Measurements from ENCODE around the gene THUMPD2. TPM values are rescaled to one million over a fixed set of nuclear protein-coding genes. Genes with fewer than 3 reads are reported as not detected.

THUMPD2 gene
- total RNA-seq, 1 experiment from 2014 or later: 17.2 TPM

- Mint-ChIP-seq H3K27me3 (ENCODE audit: insufficient read depth, unreplicated experiment) (no peaks in the 10 kb centered on the region), H3K27ac (ENCODE audit: low read depth, unreplicated experiment) (peak overlapping the region; percentile 93), H3K9me3 (ENCODE audit: unreplicated experiment) (no peaks in the 10 kb centered on the region), H3K4me1 (ENCODE audit: insufficient read depth, unreplicated experiment) (peaks cover 15% of the 10 kb centered on the region), H3K36me3 (ENCODE audit: insufficient read depth, unreplicated experiment) (peaks cover 7% of the 10 kb centered on the region), H3K4me3 (ENCODE audit: unreplicated experiment) (peak overlapping the region; percentile 95)
- no peak for TF ChIP-seq CTCF (IDR thresholded peaks at IDR 0.05; ENCODE audit: unreplicated experiment)
- ChIA-PET POLR2A (interaction anchor here (1.0 to 2.0 kb wide), 5 partner anchors 8 to 97 kb away, joined by 3 to 5 read pairs (median 4); no protein-coding TSS in a partner anchor), CTCF (interaction anchor here (0.5 to 0.6 kb wide), 2 partner anchors 17 to 328 kb away, joined by 3 to 4 read pairs; no protein-coding TSS in a partner anchor)
- DNase-seq (ENCODE audit: unreplicated experiment): peak; percentile 17
- intact Hi-C loops (cut with micrococcal nuclease): no loop called here
- BruUV-seq (replicated peaks): TSS peak; percentile 61
Observed at GRCh38 chr2:39778233-39778632, 825 bp downstream of the THUMPD2 start.

- no peaks in the 10 kb centered on the region for H3K27me3 Mint-ChIP-seq (ENCODE audit: insufficient read depth, unreplicated experiment)
- no peak for DNase-seq (ENCODE audit: unreplicated experiment)
- no peak for TF ChIP-seq CTCF (IDR thresholded peaks at IDR 0.05; ENCODE audit: unreplicated experiment)
- no TSS peak for BruUV-seq (replicated peaks)
- H3K4me3 Mint-ChIP-seq (ENCODE audit: unreplicated experiment): no peak overlapping the region
- POLR2A ChIA-PET: no interaction called here
- peaks cover 48% of the 10 kb centered on the region for H3K36me3 Mint-ChIP-seq (ENCODE audit: insufficient read depth, unreplicated experiment)
- peaks cover 23% of the 10 kb centered on the region for H3K4me1 Mint-ChIP-seq (ENCODE audit: insufficient read depth, unreplicated experiment)
- H3K27ac Mint-ChIP-seq (ENCODE audit: low read depth, unreplicated experiment): peak overlapping the region; percentile 36
- H3K9me3 Mint-ChIP-seq (ENCODE audit: unreplicated experiment): no peaks in the 10 kb centered on the region
- intact Hi-C loops (cut with micrococcal nuclease): no loop called here
- CTCF ChIA-PET: interaction anchor here (0.6 kb wide), 1 partner anchor 678 kb away, joined by 3 read pairs; no protein-coding TSS in a partner anchor
Observed at GRCh38 chr2:39772812-39773152, 6.3 kb downstream of the THUMPD2 start.

- POLR2A ChIA-PET: interaction anchor here (0.6 to 0.9 kb wide), 2 partner anchors 11 to 29 kb away, joined by 3 to 4 read pairs; no protein-coding TSS in a partner anchor
- intact Hi-C loops (cut with micrococcal nuclease): no loop called here
- TF ChIP-seq CTCF (IDR thresholded peaks at IDR 0.05; ENCODE audit: unreplicated experiment): no peak
- peak; percentile 50 for DNase-seq (ENCODE audit: unreplicated experiment)
- peaks cover 50% of the 10 kb centered on the region for H3K36me3 Mint-ChIP-seq (ENCODE audit: insufficient read depth, unreplicated experiment)
- peaks cover 18% of the 10 kb centered on the region for H3K4me1 Mint-ChIP-seq (ENCODE audit: insufficient read depth, unreplicated experiment)
- CTCF ChIA-PET: interaction anchor here (0.6 kb wide), 1 partner anchor 679 kb away, joined by 3 read pairs; no protein-coding TSS in a partner anchor
- peak overlapping the region; percentile 36 for H3K27ac Mint-ChIP-seq (ENCODE audit: low read depth, unreplicated experiment)
- no peak overlapping the region for H3K4me3 Mint-ChIP-seq (ENCODE audit: unreplicated experiment)
- no peaks in the 10 kb centered on the region for H3K27me3 Mint-ChIP-seq (ENCODE audit: insufficient read depth, unreplicated experiment)
- H3K9me3 Mint-ChIP-seq (ENCODE audit: unreplicated experiment): no peaks in the 10 kb centered on the region
- BruUV-seq (replicated peaks): no TSS peak
Observed at GRCh38 chr2:39772086-39772811, 6.8 kb downstream of the THUMPD2 start.

GRCh38 chr2:39762448-39762847 is 16.6 kb downstream of the THUMPD2 start:
- Mint-ChIP-seq H3K4me3 (ENCODE audit: unreplicated experiment) (no peak overlapping the region), H3K9me3 (ENCODE audit: unreplicated experiment) (no peaks in the 10 kb centered on the region), H3K27me3 (ENCODE audit: insufficient read depth, unreplicated experiment) (no peaks in the 10 kb centered on the region), H3K36me3 (ENCODE audit: insufficient read depth, unreplicated experiment) (peaks cover 99% of the 10 kb centered on the region), H3K4me1 (ENCODE audit: insufficient read depth, unreplicated experiment) (no peaks in the 10 kb centered on the region), H3K27ac (ENCODE audit: low read depth, unreplicated experiment) (no peak overlapping the region)
- intact Hi-C loops (cut with micrococcal nuclease): no loop called here
- BruUV-seq (replicated peaks): no TSS peak
- CTCF ChIA-PET: no interaction called here
- no peak for DNase-seq (ENCODE audit: unreplicated experiment)
- POLR2A ChIA-PET: interaction anchor here (0.7 kb wide), 1 partner anchor 34 kb away, joined by 3 read pairs; no protein-coding TSS in a partner anchor
- no peak for TF ChIP-seq CTCF (IDR thresholded peaks at IDR 0.05; ENCODE audit: unreplicated experiment)
